Ectodermal cell (in vitro differentiated cells): Measurements from ENCODE around the gene TECPR1.

ENCODE experiments used
- H3K27ac ChIP-seq: 2 replicates; pipeline ENCODE4 v1.7.0; 2013; ENCODE audit warnings: mild to moderate bottlenecking, low read depth, low read length; ENCODE audit not compliant: insufficient read depth, poor library complexity, severe bottlenecking
- H3K27me3 ChIP-seq: 2 replicates; pipeline ENCODE4 v1.7.0; 2013; ENCODE audit warnings: mild to moderate bottlenecking, low read length; ENCODE audit not compliant: insufficient read depth, control insufficient read depth, poor library complexity, severe bottlenecking
- H3K36me3 ChIP-seq: one replicate; pipeline ENCODE4 v1.7.0; 2013; ENCODE audit warnings: low read length; ENCODE audit not compliant: control insufficient read depth, insufficient read depth
- H3K4me1 ChIP-seq: one replicate; pipeline ENCODE4 v1.7.0; 2013; ENCODE audit warnings: low read length; ENCODE audit not compliant: control insufficient read depth, insufficient read depth
- H3K4me3 ChIP-seq: 2 replicates; pipeline ENCODE4 v1.7.0; 2013; ENCODE audit warnings: low read depth, low read length, control low read depth; ENCODE audit not compliant: insufficient read depth
- H3K9me3 ChIP-seq: 2 replicates; pipeline ENCODE4 v1.7.0; 2013; ENCODE audit warnings: mild to moderate bottlenecking, low read length, moderate library complexity; ENCODE audit not compliant: control insufficient read depth
- WGBS, 2 experiments: methylation state at CpG; one replicate each; pipeline ENCODE4 v1.1.7; 2013; ENCODE audit warnings: missing lambda C conversion rate in 2 of 2; 5-methylcytosine and 5-hydroxymethylcytosine counted together

The TECPR1 gene

DNA sequence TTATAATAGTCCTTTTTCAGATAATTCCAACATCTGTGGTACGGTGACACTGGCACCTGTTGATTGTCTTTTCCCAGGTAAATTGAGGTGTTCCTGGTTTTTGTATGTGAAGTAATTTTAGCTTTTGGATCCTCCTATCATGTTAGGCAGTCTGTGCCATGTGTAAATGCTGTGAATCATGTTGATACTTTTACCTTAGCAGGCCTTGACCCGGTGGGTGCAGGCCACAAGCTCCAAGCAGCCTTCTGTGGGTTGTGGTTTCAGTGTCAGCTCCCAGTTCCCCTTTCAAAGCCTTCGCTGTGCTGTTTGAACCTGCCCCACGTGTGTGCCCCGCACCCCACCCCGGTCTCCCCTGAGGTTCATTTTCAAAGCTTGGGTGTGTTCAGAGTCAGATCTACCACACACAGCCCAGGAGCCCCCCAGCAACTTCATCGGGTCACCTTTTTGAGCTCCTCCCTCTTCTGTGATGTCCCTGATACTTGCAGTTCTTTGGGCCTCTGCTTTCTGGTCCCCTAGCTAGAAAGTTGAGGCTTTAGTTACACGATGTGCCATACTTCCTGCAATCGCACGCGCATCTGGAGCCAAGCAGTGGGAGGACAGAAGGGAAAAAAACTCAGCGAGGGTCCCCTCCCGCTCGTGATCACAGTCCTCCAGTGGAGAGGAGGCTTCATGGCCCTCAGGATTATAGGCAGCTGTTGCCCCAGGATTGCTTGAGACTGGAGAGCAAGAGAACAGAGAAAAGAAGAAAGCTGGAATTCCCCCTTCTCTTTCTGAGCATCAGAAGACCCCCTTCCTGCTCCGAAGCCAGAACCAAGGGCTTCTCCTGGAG, 49.5 kb downstream of the TECPR1 start:
- Histone ChIP-seq H3K27ac (no peak overlapping the region), H3K36me3 (no peaks in the 10 kb centered on the region), H3K4me3 (no peak overlapping the region), H3K4me1 (no peaks in the 10 kb centered on the region), H3K27me3 (no peaks in the 10 kb centered on the region), H3K9me3 (no peaks in the 10 kb centered on the region)
- 93 to 94% methylated on average over 15 of the region's 15 CpGs for WGBS, 2 experiments

- no peaks in the 10 kb centered on the region for H3K36me3 ChIP-seq
- H3K4me3 ChIP-seq, result no peak overlapping the region
- H3K4me1 ChIP-seq, result no peaks in the 10 kb centered on the region
- no peak overlapping the region for H3K27ac ChIP-seq
- WGBS, 2 experiments, result 95% methylated on average over 6 of the region's 6 CpGs
- H3K27me3 ChIP-seq, result no peaks in the 10 kb centered on the region
- no peaks in the 10 kb centered on the region for H3K9me3 ChIP-seq
Observed at GRCh38 chr7:98200364-98200763, 51.7 kb downstream of the TECPR1 start.

DNA sequence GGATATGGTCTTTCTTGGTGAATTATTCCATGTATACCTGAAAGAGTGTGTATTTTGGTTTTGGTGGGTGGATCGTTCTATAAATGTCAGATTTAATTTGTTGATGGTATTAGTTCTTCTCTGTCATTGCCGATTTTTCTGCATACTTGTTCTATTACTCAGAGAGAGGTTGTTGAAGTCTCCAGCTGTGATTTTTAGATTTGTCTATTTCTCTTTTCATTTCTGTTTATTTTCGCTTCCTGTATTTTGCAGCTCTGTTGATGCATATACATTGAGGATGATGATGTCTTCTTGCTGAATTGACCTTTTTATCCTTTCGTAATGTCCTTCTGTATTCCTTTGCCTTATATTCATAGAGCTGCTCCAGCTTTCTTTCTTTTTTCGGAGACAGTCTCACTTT, 52.9 kb downstream of the TECPR1 start:
- 94 to 97% methylated on average over 5 of the region's 5 CpGs for WGBS, 2 experiments

DNA sequence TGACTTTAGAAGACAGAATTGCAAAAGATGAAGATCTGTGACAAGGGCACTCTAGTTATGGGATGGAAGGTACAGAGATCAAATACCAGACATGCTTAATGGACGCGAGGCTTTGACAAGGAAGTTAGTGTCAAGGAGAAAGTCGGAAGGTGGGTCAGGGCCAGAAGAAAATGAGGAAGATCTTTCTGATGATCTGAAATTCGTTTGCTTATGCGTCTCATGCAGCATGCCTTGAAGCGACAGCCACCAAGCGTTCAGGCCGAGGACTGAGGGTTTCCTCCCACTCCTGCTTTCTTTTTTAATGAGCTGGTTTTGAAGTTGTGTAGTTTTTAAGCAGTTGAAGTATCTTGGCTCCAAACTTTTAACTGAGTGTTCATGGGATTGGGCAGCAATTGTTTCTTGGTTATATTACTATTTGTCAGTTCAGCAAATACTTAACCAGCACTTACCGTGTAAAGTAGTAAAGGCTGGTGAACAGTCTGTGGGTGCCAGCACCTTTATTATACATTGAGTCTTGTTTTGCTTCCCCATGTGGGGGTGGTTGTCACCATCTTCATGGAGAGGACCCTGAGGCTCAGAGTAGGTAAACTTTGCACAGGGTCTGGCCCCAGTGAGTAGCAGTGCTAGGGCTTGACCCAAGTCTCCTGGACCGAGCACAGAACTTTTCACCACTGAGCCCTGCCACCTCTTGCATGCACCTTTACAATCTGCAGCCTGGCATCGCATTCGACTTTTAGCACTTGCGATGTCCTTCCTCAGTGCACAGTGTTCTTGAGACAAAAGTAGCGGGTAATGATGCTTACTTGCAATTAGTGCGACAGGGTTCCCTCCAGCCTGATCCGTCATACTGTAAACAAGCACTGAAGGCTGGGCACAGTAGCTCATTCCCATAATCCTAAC, 55.1 kb downstream of the TECPR1 start:
- Histone ChIP-seq H3K9me3 (no peaks in the 10 kb centered on the region), H3K4me1 (no peaks in the 10 kb centered on the region), H3K36me3 (peaks cover 6% of the 10 kb centered on the region), H3K27me3 (no peaks in the 10 kb centered on the region), H3K4me3 (no peak overlapping the region), H3K27ac (no peak overlapping the region)
- 97% methylated on average over 16 of the region's 16 CpGs for WGBS, 2 experiments

More for the DNA sequence above, 52.9 kb downstream of the TECPR1 start:
- H3K4me1 ChIP-seq, result no peaks in the 10 kb centered on the region
- no peaks in the 10 kb centered on the region for H3K36me3 ChIP-seq
- no peaks in the 10 kb centered on the region for H3K9me3 ChIP-seq
- H3K27me3 ChIP-seq, result no peaks in the 10 kb centered on the region
- H3K27ac ChIP-seq, result no peak overlapping the region
- H3K4me3 ChIP-seq, result no peak overlapping the region

DNA sequence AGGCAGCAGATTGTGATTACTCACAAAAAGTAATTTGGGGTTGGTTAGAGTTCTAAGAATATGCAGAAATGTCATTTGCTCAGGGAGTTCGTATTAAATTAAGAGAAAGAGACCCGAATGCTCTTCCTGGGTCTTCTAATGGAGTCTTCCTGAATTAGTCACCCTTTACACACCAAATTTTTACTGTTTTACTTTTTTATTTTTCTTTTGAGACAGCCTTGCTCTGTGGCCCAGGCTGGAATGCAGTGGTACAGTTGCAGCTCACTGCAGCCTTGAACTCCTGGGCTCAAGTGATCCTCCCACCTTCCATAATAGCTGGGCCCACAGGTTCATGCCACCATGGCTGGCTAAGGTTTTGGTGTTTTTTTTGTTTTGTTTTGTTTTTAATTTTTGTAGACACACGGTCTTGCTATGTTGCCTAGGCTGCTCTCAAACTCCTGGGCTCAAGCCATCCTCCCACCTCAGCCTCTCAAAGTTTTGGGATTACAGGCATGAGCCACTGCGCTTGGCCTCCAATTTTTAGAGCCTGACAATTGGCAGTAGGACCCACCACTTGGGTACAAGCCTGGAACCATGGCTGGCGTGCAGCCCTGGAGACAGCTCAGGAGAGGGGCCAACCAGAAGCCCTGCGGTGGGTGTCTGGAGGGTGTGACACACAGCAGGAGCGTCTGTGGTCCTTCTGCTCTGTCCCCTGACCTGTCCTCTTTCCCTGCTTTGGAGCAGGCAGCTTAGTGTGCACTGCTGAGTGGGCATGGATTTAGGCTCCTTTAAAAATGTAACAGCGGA, 57.2 kb downstream of the TECPR1 start:
- Histone ChIP-seq H3K27me3 (no peaks in the 10 kb centered on the region), H3K27ac (no peak overlapping the region), H3K9me3 (no peaks in the 10 kb centered on the region), H3K4me3 (no peak overlapping the region), H3K4me1 (no peaks in the 10 kb centered on the region), H3K36me3 (peaks cover 6% of the 10 kb centered on the region)
- 94 to 95% methylated on average over 8 of the region's 8 CpGs for WGBS, 2 experiments

- Histone ChIP-seq H3K4me1 (no peaks in the 10 kb centered on the region), H3K27ac (no peak overlapping the region), H3K9me3 (no peaks in the 10 kb centered on the region), H3K36me3 (peaks cover 6% of the 10 kb centered on the region), H3K4me3 (no peak overlapping the region), H3K27me3 (no peaks in the 10 kb centered on the region)
- WGBS, 2 experiments, result 95% methylated on average over 26 to 27 of the region's 28 CpGs
Observed at GRCh38 chr7:98194186-98194585, 57.8 kb downstream of the TECPR1 start.

DNA sequence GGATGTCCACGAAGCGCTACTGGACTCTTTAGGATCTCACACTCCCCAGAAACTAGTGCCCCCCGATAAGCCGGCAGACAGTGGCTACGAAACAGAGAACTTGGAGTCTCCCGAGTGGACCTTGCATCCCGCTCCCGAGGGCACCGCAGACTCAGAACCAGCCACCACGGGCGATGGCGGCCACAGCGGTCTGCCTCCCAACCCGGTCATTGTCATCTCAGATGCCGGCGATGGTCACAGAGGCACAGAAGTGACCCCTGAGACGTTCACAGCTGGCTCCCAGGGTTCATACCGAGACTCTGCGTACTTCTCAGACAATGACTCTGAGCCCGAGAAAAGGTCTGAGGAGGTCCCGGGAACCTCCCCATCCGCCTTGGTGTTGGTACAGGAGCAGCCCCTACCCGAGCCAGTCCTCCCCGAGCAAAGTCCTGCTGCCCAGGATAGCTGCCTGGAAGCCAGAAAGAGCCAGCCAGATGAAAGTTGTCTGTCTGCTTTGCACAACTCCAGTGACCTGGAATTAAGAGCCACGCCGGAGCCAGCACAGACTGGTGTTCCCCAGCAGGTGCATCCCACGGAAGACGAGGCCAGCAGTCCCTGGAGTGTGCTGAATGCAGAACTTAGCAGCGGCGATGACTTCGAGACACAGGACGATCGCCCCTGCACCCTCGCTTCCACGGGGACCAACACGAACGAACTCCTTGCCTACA, 58.4 kb downstream of the TECPR1 start:
- Histone ChIP-seq H3K9me3 (no peaks in the 10 kb centered on the region), H3K36me3 (peaks cover 6% of the 10 kb centered on the region), H3K4me3 (no peak overlapping the region), H3K27me3 (no peaks in the 10 kb centered on the region), H3K27ac (no peak overlapping the region), H3K4me1 (no peaks in the 10 kb centered on the region)
- 96 to 97% methylated on average over 37 of the region's 37 CpGs for WGBS, 2 experiments

- Histone ChIP-seq H3K27me3 (no peaks in the 10 kb centered on the region), H3K9me3 (no peaks in the 10 kb centered on the region), H3K4me1 (no peaks in the 10 kb centered on the region), H3K4me3 (no peak overlapping the region), H3K36me3 (peaks cover 6% of the 10 kb centered on the region), H3K27ac (no peak overlapping the region)
- WGBS, 2 experiments, result 94% methylated on average over 22 of the region's 22 CpGs
Observed at GRCh38 chr7:98192781-98193457, 59.1 kb downstream of the TECPR1 start.

- Histone ChIP-seq H3K36me3 (peaks cover 6% of the 10 kb centered on the region), H3K27ac (no peak overlapping the region), H3K4me3 (no peak overlapping the region), H3K27me3 (no peaks in the 10 kb centered on the region), H3K9me3 (no peaks in the 10 kb centered on the region), H3K4me1 (no peaks in the 10 kb centered on the region)
- 96% methylated on average over 32 of the region's 32 CpGs for WGBS, 2 experiments
Observed at GRCh38 chr7:98191668-98192431, 60.2 kb downstream of the TECPR1 start.
